Right atrium auricular region (tissue), 2 donors: Measurements from ENCODE around the gene CNNM4. TPM values are rescaled to one million over a fixed set of nuclear protein-coding genes. Genes with fewer than 3 reads are reported as not detected.

Experiments
- DNase-seq: peaks from one replicate; pipeline ENCODE4 v3.0.0-alpha.2; 2019; ENCODE audit warnings: low spot score
- H3K27ac ChIP-seq, 2 donors: fragments of 200-600 bp; sonication (generic); 1 replicate in 1 of 2; 2 replicates in 1 of 2; pipeline ENCODE4 v1.5.1; 2016 to 2019
- H3K27me3 ChIP-seq, 2 donors: fragments of 200-600 bp; sonication (generic); one replicate each; pipeline versions ENCODE4 v1.5.1 to v1.6.0; 2017 to 2019
- H3K36me3 ChIP-seq: fragments of 200-600 bp; sonication (generic); one replicate; pipeline ENCODE4 v1.5.1; 2016
- H3K4me1 ChIP-seq, 2 donors: fragments of 200-600 bp; sonication (generic); one replicate each; pipeline versions ENCODE4 v1.5.1 to v1.6.0; 2017 to 2019
- H3K4me3 ChIP-seq, 2 donors: fragments of 200-600 bp; sonication (generic); 1 replicate in 1 of 2; 2 replicates in 1 of 2; pipeline ENCODE4 v1.5.1; 2017 to 2019; ENCODE audit warnings: mild to moderate bottlenecking in 1 of 2, moderate library complexity in 1 of 2
- H3K9me3 ChIP-seq, 2 donors: fragments of 200-600 bp; sonication (generic); one replicate each; pipeline ENCODE4 v1.5.1; 2019
- CTCF ChIP-seq, 2 donors: fragments of 200-600 bp; sonication (generic); IDR thresholded peaks; one replicate each; pipeline ENCODE4 v1.5.1; 2019; ENCODE audit warnings: antibody characterized with exemption in 2 of 2
- total RNA-seq, 2 donors: library from RNA; depleted of rRNA; stranded (reverse); fragments of >200 nt; gene quantifications; one replicate each; pipeline ENCODE4 v1.1.0, GENCODE V29; 2016

Gene CNNM4
- 10 to 100 TPM; 22.1 to 22.2 TPM for total RNA-seq

GRCh38 chr2:96760036-96760985, at the start of gene CNNM4:
Gene CNNM4 (plus strand): TSS chr2:96760902. CDS start chr2:96761000, 98 bp downstream.
- H3K9me3 ChIP-seq = no peaks in the 10 kb centered on the region
- no peaks in the 10 kb centered on the region for H3K36me3 ChIP-seq
- peak within 1 kb of the TSS; percentile 77 to 81 for H3K27ac ChIP-seq
- no peaks in the 10 kb centered on the region for H3K27me3 ChIP-seq
- DNase-seq = peak; percentile 94
- H3K4me3 ChIP-seq = peak within 1 kb of the TSS; percentile 67 to 73
- no peak for TF ChIP-seq CTCF (IDR thresholded peaks at IDR 0.05)
- H3K4me1 ChIP-seq = peaks cover 0 to 43% of the 10 kb centered on the region in 2 donors

- no peaks in the 10 kb centered on the region for H3K27me3 ChIP-seq
- H3K4me3 ChIP-seq = no peak overlapping the region
- H3K9me3 ChIP-seq = no peaks in the 10 kb centered on the region
- no peak overlapping the region for H3K27ac ChIP-seq
- no peak for TF ChIP-seq CTCF (IDR thresholded peaks at IDR 0.05)
- DNase-seq = no peak
- H3K4me1 ChIP-seq = no peaks in the 10 kb centered on the region
- peaks cover 68% of the 10 kb centered on the region for H3K36me3 ChIP-seq
These were observed 49.7 kb upstream of the CNNM4 start for GRCh38 chr2:96710985-96711384.

- Histone ChIP-seq H3K4me1 (no peaks in the 10 kb centered on the region), H3K36me3 (peaks cover 35% of the 10 kb centered on the region), H3K9me3 (no peaks in the 10 kb centered on the region), H3K4me3 (no peak overlapping the region), H3K27me3 (no peaks in the 10 kb centered on the region), H3K27ac (no peak overlapping the region)
- TF ChIP-seq CTCF (IDR thresholded peaks at IDR 0.05) = no peak
- no peak for DNase-seq
These were observed 45.0 kb upstream of the CNNM4 start for GRCh38 chr2:96715658-96716057.

GRCh38 chr2:96716388-96716787, 44.3 kb upstream of the CNNM4 start:
- H3K27me3 ChIP-seq = no peaks in the 10 kb centered on the region
- no peaks in the 10 kb centered on the region for H3K9me3 ChIP-seq
- no peak overlapping the region for H3K27ac ChIP-seq
- TF ChIP-seq CTCF (IDR thresholded peaks at IDR 0.05) = no peak
- H3K36me3 ChIP-seq = peaks cover 30% of the 10 kb centered on the region
- H3K4me3 ChIP-seq = no peak overlapping the region
- no peak for DNase-seq
- H3K4me1 ChIP-seq = no peaks in the 10 kb centered on the region

GRCh38 chr2:96726131-96726530, 34.6 kb upstream of the CNNM4 start:
- Histone ChIP-seq H3K27ac (no peak overlapping the region), H3K27me3 (no peaks in the 10 kb centered on the region), H3K36me3 (peaks cover 50% of the 10 kb centered on the region), H3K4me1 (peaks cover 0 to 7% of the 10 kb centered on the region in 2 donors), H3K9me3 (no peaks in the 10 kb centered on the region), H3K4me3 (no peak overlapping the region)
- TF ChIP-seq CTCF (IDR thresholded peaks at IDR 0.05) = no peak
- DNase-seq = no peak
